ENCODE measurements around the gene PPP1R14D. TPM values are rescaled to one million over a fixed set of nuclear protein-coding genes. Genes with fewer than 3 reads are reported as not detected.

PPP1R14D gene
- total RNA-seq, 3 donors from 2014 or later, result 57.5 to 186 (median 154) TPM

GRCh38 chr15:40793216-40793989 lies 35.1 kb downstream of the PPP1R14D start:
- Histone ChIP-seq H3K9me3 (no peaks in the 10 kb centered on the region), H3K4me3 (no peak overlapping the region), H3K36me3 (ENCODE audit: low read depth) (no peaks in the 10 kb centered on the region), H3K4me1 (ENCODE audit: low read depth) (peaks cover 41% of the 10 kb centered on the region)
- no peak for TF ChIP-seq CTCF (IDR thresholded peaks at IDR 0.05)
- intact Hi-C loops (cut with DNase I, micrococcal nuclease), result no loop called here
- ATAC-seq (peak; percentile 94), DNase-seq (peak; percentile 61 to 91 (median 77))

GRCh38 chr15:40792394-40792793 lies 36.1 kb downstream of the PPP1R14D start:
- DNase-seq (peak in 1 of 3 donors; percentile 17), ATAC-seq (no peak)
- H3K36me3 ChIP-seq (ENCODE audit: low read depth), result no peaks in the 10 kb centered on the region
- TF ChIP-seq CTCF (IDR thresholded peaks at IDR 0.05), result no peak
- H3K4me3 ChIP-seq, result no peak overlapping the region
- no peaks in the 10 kb centered on the region for H3K9me3 ChIP-seq
- peaks cover 49% of the 10 kb centered on the region for H3K4me1 ChIP-seq (ENCODE audit: low read depth)
- intact Hi-C loops (cut with DNase I, micrococcal nuclease), result no loop called here

- TF ChIP-seq CTCF (IDR thresholded peaks at IDR 0.05), result no peak
- H3K9me3 ChIP-seq, result no peaks in the 10 kb centered on the region
- intact Hi-C loops (cut with DNase I, micrococcal nuclease), result no loop called here
- ATAC-seq, result no peak
- H3K4me3 ChIP-seq, result no peak overlapping the region
- no peaks in the 10 kb centered on the region for H3K36me3 ChIP-seq (ENCODE audit: low read depth)
- DNase-seq, result no peak
- peaks cover 54% of the 10 kb centered on the region for H3K4me1 ChIP-seq (ENCODE audit: low read depth)
Measured at GRCh38 chr15:40790718-40791117, 37.8 kb downstream of the PPP1R14D start.

GRCh38 chr15:40789999-40790398 lies 38.5 kb downstream of the PPP1R14D start:
- Histone ChIP-seq H3K36me3 (ENCODE audit: low read depth) (no peaks in the 10 kb centered on the region), H3K4me3 (no peak overlapping the region), H3K4me1 (ENCODE audit: low read depth) (peaks cover 50% of the 10 kb centered on the region), H3K9me3 (no peaks in the 10 kb centered on the region)
- TF ChIP-seq CTCF (IDR thresholded peaks at IDR 0.05), result no peak
- intact Hi-C loops (cut with DNase I, micrococcal nuclease), result loop anchor here in 1 of 2 donors (10.0 kb wide), 1 partner anchor 95 kb away; the partner anchor contains the start of gene RAD51
- ATAC-seq (no peak), DNase-seq (peak in 2 of 3 donors; percentile 8 to 18)

- DNase-seq (peak in 2 of 3 donors; percentile 24 to 25), ATAC-seq (no peak)
- Histone ChIP-seq H3K4me1 (ENCODE audit: low read depth) (peaks cover 43% of the 10 kb centered on the region), H3K9me3 (no peaks in the 10 kb centered on the region), H3K36me3 (ENCODE audit: low read depth) (no peaks in the 10 kb centered on the region), H3K4me3 (no peak overlapping the region)
- TF ChIP-seq CTCF (IDR thresholded peaks at IDR 0.05), result no peak
- intact Hi-C loops (cut with DNase I, micrococcal nuclease), result loop anchor here in 1 of 2 donors (10.0 kb wide), 1 partner anchor 94 kb away; the partner anchor contains the start of gene RAD51
Measured at GRCh38 chr15:40789119-40789518, 39.4 kb downstream of the PPP1R14D start.
